GM12891 (cell line): ENCODE data around the gene GCAT.

Experiments used
- POLR2A ChIP-seq: IDR thresholded peaks from 2 replicates; pipeline ENCODE4 v1.6.1; 2011; ENCODE audit warnings: low read depth, low read length, control low read depth
- POLR2AphosphoS5 ChIP-seq: IDR thresholded peaks from 2 replicates; pipeline ENCODE4 v1.6.1; 2011; ENCODE audit warnings: low read depth, low read length, control low read depth

- no peak for TF ChIP-seq POLR2A
- no peak for TF ChIP-seq POLR2AphosphoS5
These were observed 5.8 kb upstream of the GCAT start for GRCh38 chr22:37801946-37802309.
